Measurements from ENCODE around the gene UBE2G1.

The UBE2G1 gene

GRCh38 chr17:4407851-4408250, 41.4 kb upstream of the UBE2G1 start:
- Histone ChIP-seq H3K9me3 (ENCODE audit: insufficient read depth, low read length) (no peaks in the 10 kb centered on the region), H3K9ac (ENCODE audit: low read length) (no peak overlapping the region), H4K20me1 (ENCODE audit: insufficient read depth, low read length) (no peaks in the 10 kb centered on the region), H3K4me1 (ENCODE audit: low read length) (peaks cover 2% of the 10 kb centered on the region), H3K27ac (ENCODE audit: low read length) (no peak overlapping the region), H2AFZ (ENCODE audit: low read depth, low read length) (no peak overlapping the region), H3K4me2 (ENCODE audit: low read length) (no peak overlapping the region), H3K27me3 (ENCODE audit: low read depth, low read length) (no peaks in the 10 kb centered on the region), H3K4me3 (ENCODE audit: low read length) (no peak overlapping the region), H3K36me3 (replicated peaks; ENCODE audit: low read depth, low read length) (no peaks in the 10 kb centered on the region), H3K79me2 (ENCODE audit: low read length) (no peaks in the 10 kb centered on the region)
- TF ChIP-seq CTCF (IDR thresholded peaks at IDR 0.05; ENCODE audit: low read depth, low read length): no peak
- TF ChIP-seq EZH2phosphoT487 (IDR thresholded peaks at IDR 0.05; ENCODE audit: low read depth): no peak

- Histone ChIP-seq H3K4me3 (ENCODE audit: low read length) (no peak overlapping the region), H3K4me1 (ENCODE audit: low read length) (no peaks in the 10 kb centered on the region), H2AFZ (ENCODE audit: low read depth, low read length) (no peak overlapping the region), H3K9me3 (ENCODE audit: insufficient read depth, low read length) (no peaks in the 10 kb centered on the region), H3K36me3 (replicated peaks; ENCODE audit: low read depth, low read length) (no peaks in the 10 kb centered on the region), H3K27me3 (ENCODE audit: low read depth, low read length) (no peaks in the 10 kb centered on the region), H3K27ac (ENCODE audit: low read length) (no peak overlapping the region), H4K20me1 (ENCODE audit: insufficient read depth, low read length) (no peaks in the 10 kb centered on the region), H3K9ac (ENCODE audit: low read length) (no peak overlapping the region), H3K4me2 (ENCODE audit: low read length) (no peak overlapping the region), H3K79me2 (ENCODE audit: low read length) (no peaks in the 10 kb centered on the region)
- no peak for TF ChIP-seq CTCF (IDR thresholded peaks at IDR 0.05; ENCODE audit: low read depth, low read length)
These were observed 40.7 kb upstream of the UBE2G1 start for GRCh38 chr17:4407216-4407615.

DNA sequence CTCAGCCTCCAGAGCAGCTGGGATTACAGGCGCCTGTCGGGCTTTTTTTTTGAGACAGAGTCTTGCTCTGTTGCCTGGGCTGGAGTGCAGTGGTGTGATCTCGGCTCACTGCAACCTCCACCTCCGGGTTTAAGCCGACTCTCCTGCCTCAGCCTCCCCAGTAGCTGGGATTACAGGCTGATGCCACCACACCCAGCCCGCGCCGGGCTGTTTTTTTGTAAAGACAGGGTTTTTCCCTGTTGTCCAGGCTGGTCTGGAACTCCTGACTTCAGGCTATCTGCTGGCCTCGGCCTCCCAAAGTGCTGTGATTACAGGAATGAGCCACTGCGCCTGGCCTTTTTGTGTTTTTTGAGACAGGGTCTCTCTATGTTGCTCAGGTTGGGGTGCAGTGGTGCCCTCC, 39.9 kb upstream of the UBE2G1 start:
- Histone ChIP-seq H3K79me2 (ENCODE audit: low read length) (no peaks in the 10 kb centered on the region), H3K27me3 (ENCODE audit: low read depth, low read length) (no peaks in the 10 kb centered on the region), H3K36me3 (replicated peaks; ENCODE audit: low read depth, low read length) (no peaks in the 10 kb centered on the region), H4K20me1 (ENCODE audit: insufficient read depth, low read length) (no peaks in the 10 kb centered on the region), H3K4me1 (ENCODE audit: low read length) (no peaks in the 10 kb centered on the region), H3K27ac (ENCODE audit: low read length) (no peak overlapping the region), H3K9me3 (ENCODE audit: insufficient read depth, low read length) (no peaks in the 10 kb centered on the region), H2AFZ (ENCODE audit: low read depth, low read length) (no peak overlapping the region), H3K9ac (ENCODE audit: low read length) (no peak overlapping the region), H3K4me2 (ENCODE audit: low read length) (no peak overlapping the region), H3K4me3 (ENCODE audit: low read length) (no peak overlapping the region)
- TF ChIP-seq CTCF (IDR thresholded peaks at IDR 0.05; ENCODE audit: low read depth, low read length): no peak
- no peak for TF ChIP-seq EZH2phosphoT487 (IDR thresholded peaks at IDR 0.05; ENCODE audit: low read depth)

DNA sequence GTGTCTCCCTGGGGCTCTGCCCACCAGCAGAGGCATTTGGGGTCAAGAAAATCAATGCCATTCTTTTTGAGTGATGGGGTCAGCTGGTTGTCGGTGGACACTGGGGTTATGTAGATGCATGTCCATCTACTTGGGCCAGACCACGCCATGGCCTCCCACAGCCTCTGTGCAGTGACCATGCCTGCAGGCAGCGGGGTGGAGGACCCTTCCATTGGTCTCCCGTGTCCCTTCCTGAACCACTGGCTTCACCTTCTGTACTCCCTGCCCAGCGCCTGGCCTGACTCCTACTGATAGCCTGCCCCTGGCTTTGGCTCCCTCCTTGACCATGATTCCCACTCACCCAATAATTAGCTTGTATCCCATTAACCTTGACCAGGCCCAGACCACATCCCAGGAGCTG, 39.2 kb upstream of the UBE2G1 start:
- H3K4me2 ChIP-seq (ENCODE audit: low read length): no peak overlapping the region
- H3K4me1 ChIP-seq (ENCODE audit: low read length): no peaks in the 10 kb centered on the region
- no peak overlapping the region for H2AFZ ChIP-seq (ENCODE audit: low read depth, low read length)
- H4K20me1 ChIP-seq (ENCODE audit: insufficient read depth, low read length): no peaks in the 10 kb centered on the region
- no peaks in the 10 kb centered on the region for H3K79me2 ChIP-seq (ENCODE audit: low read length)
- H3K27me3 ChIP-seq (ENCODE audit: low read depth, low read length): no peaks in the 10 kb centered on the region
- H3K9me3 ChIP-seq (ENCODE audit: insufficient read depth, low read length): no peaks in the 10 kb centered on the region
- H3K9ac ChIP-seq (ENCODE audit: low read length): no peak overlapping the region
- H3K36me3 ChIP-seq (replicated peaks; ENCODE audit: low read depth, low read length): no peaks in the 10 kb centered on the region
- no peak overlapping the region for H3K27ac ChIP-seq (ENCODE audit: low read length)
- H3K4me3 ChIP-seq (ENCODE audit: low read length): no peak overlapping the region
- no peak for TF ChIP-seq CTCF (IDR thresholded peaks at IDR 0.05; ENCODE audit: low read depth, low read length)
- no peak for TF ChIP-seq EZH2phosphoT487 (IDR thresholded peaks at IDR 0.05; ENCODE audit: low read depth)

Measured in OCI-LY3 (cell line).